Esophagus squamous epithelium (tissue), 5 donors: ENCODE results near the gene TRIM68. TPM values are rescaled to one million over a fixed set of nuclear protein-coding genes. Genes with fewer than 3 reads are reported as not detected.

ENCODE experiments used
- DNase-seq: peaks from one replicate; lab custom pipeline; 2025; lab: John Stamatoyannopoulos, UW
- H3K27ac ChIP-seq, 4 donors: fragments of 200-600 bp; sonication (generic); one replicate each; pipeline ENCODE4 v1.5.1; 2016 to 2019; ENCODE audit warnings: mild to moderate bottlenecking in 1 of 4
- H3K27me3 ChIP-seq, 4 donors: fragments of 200-600 bp; sonication (generic); 1 replicate in 3 of 4; 2 replicates in 1 of 4; pipeline versions ENCODE4 v1.5.1 to v1.6.0; 2017 to 2021; ENCODE audit warnings: antibody characterized with exemption in 1 of 4
- H3K36me3 ChIP-seq, 3 donors: fragments of 200-600 bp; sonication (generic); one replicate each; pipeline ENCODE4 v1.5.1; 2016 to 2019
- H3K4me1 ChIP-seq, 3 donors: fragments of 200-600 bp; sonication (generic); one replicate each; pipeline ENCODE4 v1.5.1; 2017 to 2019
- H3K4me3 ChIP-seq, 4 donors: fragments of 200-600 bp; sonication (generic); 1 replicate in 3 of 4; 2 replicates in 1 of 4; pipeline ENCODE4 v1.5.1; 2016 to 2019; ENCODE audit warnings: mild to moderate bottlenecking in 2 of 4, moderate library complexity in 1 of 4
- H3K9me3 ChIP-seq, 3 donors: fragments of 200-600 bp; sonication (generic); one replicate each; pipeline ENCODE4 v1.5.1; 2016 to 2019
- POLR2A ChIP-seq, 4 donors: fragments of 450-650 bp; IDR thresholded peaks; one replicate each; pipeline ENCODE4 v1.6.1; 2017; ENCODE audit warnings: antibody characterized with exemption in 4 of 4, mild to moderate bottlenecking in 4 of 4, moderate library complexity in 3 of 4
- WGBS, 2 donors: methylation state at CpG; one replicate each; pipeline ENCODE4 v1.1.5; 2018; 5-methylcytosine and 5-hydroxymethylcytosine counted together
- intact Hi-C: fragments of 100-400 bp; cut with DNase I; formaldehyde crosslinking; loops from one replicate; pipeline ENCODE4 v1.15.0; 2022
- total RNA-seq, 4 donors: library from RNA; depleted of rRNA; stranded (reverse); fragments of >200 nt; gene quantifications; one replicate each; pipeline ENCODE4 v1.1.0, GENCODE V29; 2016
- TF ChIP-seq, protein P1 (sequence below), 6 experiments: fragments of 450-650 bp in 4 of 6; fragments of 200-600 bp in 2 of 6; sonication (generic) in 2 of 6; IDR thresholded peaks; one replicate each; pipeline ENCODE4 v1.5.1; 2016 to 2019; ENCODE audit warnings: antibody characterized with exemption in 6 of 6, mild to moderate bottlenecking in 4 of 6, moderate library complexity in 4 of 6
- donor health status: DM: yes; HTN: yes; CAD: no.

The TRIM68 gene
- total RNA-seq, 4 donors from 2014 or later = 6.2 to 12.1 (median 10.0) TPM

DNA sequence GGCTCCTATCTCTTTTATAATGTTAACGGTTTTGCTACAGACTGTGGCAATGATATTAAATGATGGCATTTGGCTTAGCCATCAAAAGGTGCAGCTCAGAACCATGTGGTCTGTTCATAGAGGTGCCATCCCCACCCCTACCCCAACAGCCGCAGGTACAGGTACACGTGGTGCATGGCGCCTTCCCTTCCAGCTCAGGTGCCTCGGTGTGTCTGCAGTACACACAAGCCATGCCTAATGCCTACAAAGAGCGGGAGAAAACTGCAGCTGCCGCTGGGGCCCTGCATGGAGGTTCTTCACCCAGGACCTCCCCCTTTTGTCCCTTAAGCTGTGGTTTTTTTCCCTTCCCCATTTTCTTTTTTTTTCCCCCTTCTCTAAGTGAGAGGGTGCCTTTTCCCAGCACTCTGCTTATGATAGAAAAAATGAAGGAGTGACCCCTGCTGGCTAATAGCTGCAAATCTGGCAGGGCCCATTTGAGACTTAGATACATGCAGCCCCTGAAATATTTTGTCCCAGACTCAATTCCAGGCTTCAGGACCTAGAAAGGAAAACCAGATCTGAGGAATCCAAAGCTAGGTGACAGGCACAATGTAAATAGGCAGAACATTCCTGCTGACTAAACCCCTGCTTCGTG is 56.6 kb downstream of the TRIM68 start:
- WGBS, 2 donors = 77 to 85% methylated on average over 8 of the region's 8 CpGs
- no peak for TF ChIP-seq POLR2A (IDR thresholded peaks at IDR 0.05)
- TF ChIP-seq, protein P1, sequence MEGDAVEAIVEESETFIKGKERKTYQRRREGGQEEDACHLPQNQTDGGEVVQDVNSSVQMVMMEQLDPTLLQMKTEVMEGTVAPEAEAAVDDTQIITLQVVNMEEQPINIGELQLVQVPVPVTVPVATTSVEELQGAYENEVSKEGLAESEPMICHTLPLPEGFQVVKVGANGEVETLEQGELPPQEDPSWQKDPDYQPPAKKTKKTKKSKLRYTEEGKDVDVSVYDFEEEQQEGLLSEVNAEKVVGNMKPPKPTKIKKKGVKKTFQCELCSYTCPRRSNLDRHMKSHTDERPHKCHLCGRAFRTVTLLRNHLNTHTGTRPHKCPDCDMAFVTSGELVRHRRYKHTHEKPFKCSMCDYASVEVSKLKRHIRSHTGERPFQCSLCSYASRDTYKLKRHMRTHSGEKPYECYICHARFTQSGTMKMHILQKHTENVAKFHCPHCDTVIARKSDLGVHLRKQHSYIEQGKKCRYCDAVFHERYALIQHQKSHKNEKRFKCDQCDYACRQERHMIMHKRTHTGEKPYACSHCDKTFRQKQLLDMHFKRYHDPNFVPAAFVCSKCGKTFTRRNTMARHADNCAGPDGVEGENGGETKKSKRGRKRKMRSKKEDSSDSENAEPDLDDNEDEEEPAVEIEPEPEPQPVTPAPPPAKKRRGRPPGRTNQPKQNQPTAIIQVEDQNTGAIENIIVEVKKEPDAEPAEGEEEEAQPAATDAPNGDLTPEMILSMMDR (IDR thresholded peaks at IDR 0.05) = peak in 2 of 6 experiments; percentile 10 to 35
- DNase-seq = no peak
- H3K36me3 ChIP-seq = no peaks in the 10 kb centered on the region
- peaks cover 0 to 15% (median 0%) of the 10 kb centered on the region in 3 donors for H3K9me3 ChIP-seq
- peaks cover 0 to 10% (median 0%) of the 10 kb centered on the region in 4 donors for H3K27me3 ChIP-seq
- no peaks in the 10 kb centered on the region for H3K4me1 ChIP-seq
- intact Hi-C loops = no loop called here
- no peak overlapping the region for H3K27ac ChIP-seq
- no peak overlapping the region for H3K4me3 ChIP-seq

Other genes starting within 250 kb of the TRIM68 start
- gene OR52B4, start 239.8 kb downstream of the TRIM68 start, total RNA-seq = not detected
- 10 to 100 TPM in 2 of 4 donors, 1 to 10 TPM in 2; 7.5 to 15.9 (median 10.1) TPM for gene TRIM21, start 214.5 kb downstream of the TRIM68 start, total RNA-seq
- gene OR52K2, start 158.9 kb downstream of the TRIM68 start, total RNA-seq = not detected
- gene OR52K1, start 125.6 kb downstream of the TRIM68 start, total RNA-seq = not detected
- not detected for gene OR52M1, start 63.0 kb downstream of the TRIM68 start, total RNA-seq
- not detected for gene OR52I2, start 26.5 kb downstream of the TRIM68 start, total RNA-seq
- not detected for gene OR52I1, start 14.2 kb downstream of the TRIM68 start, total RNA-seq
- not detected for gene OR51D1, start 29.2 kb upstream of the TRIM68 start, total RNA-seq
- gene OR51E1, start 35.8 kb upstream of the TRIM68 start, total RNA-seq = under 1 TPM in 1 of 4 donors, not detected in 3; 0.12 TPM
- gene OR51E2, start 89.6 kb upstream of the TRIM68 start, total RNA-seq = under 1 TPM in 1 of 4 donors, not detected in 3; 0.21 TPM
- gene MMP26, start 96.6 kb upstream of the TRIM68 start, total RNA-seq = not detected
- not detected for gene OR51F1, start 161.7 kb upstream of the TRIM68 start, total RNA-seq
- not detected for gene OR52R1, start 196.1 kb upstream of the TRIM68 start, total RNA-seq
- not detected for gene OR51F2, start 213.1 kb upstream of the TRIM68 start, total RNA-seq
- not detected for gene OR51S1, start 241.0 kb upstream of the TRIM68 start, total RNA-seq